ENCODE measurements around the gene RORB.

GRCh38 chr9:74696520-74696919 is 199.4 kb downstream of the RORB start:
- no peak for TF ChIP-seq EMX1 (CRISPR knock-in tag; IDR thresholded peaks at IDR 0.05)
- TF ChIP-seq, protein P1, sequence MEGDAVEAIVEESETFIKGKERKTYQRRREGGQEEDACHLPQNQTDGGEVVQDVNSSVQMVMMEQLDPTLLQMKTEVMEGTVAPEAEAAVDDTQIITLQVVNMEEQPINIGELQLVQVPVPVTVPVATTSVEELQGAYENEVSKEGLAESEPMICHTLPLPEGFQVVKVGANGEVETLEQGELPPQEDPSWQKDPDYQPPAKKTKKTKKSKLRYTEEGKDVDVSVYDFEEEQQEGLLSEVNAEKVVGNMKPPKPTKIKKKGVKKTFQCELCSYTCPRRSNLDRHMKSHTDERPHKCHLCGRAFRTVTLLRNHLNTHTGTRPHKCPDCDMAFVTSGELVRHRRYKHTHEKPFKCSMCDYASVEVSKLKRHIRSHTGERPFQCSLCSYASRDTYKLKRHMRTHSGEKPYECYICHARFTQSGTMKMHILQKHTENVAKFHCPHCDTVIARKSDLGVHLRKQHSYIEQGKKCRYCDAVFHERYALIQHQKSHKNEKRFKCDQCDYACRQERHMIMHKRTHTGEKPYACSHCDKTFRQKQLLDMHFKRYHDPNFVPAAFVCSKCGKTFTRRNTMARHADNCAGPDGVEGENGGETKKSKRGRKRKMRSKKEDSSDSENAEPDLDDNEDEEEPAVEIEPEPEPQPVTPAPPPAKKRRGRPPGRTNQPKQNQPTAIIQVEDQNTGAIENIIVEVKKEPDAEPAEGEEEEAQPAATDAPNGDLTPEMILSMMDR (IDR thresholded peaks at IDR 0.05) = no peak
- TF ChIP-seq ATF1 (CRISPR knock-in tag; IDR thresholded peaks at IDR 0.05) = no peak
- TF ChIP-seq, protein P2, sequence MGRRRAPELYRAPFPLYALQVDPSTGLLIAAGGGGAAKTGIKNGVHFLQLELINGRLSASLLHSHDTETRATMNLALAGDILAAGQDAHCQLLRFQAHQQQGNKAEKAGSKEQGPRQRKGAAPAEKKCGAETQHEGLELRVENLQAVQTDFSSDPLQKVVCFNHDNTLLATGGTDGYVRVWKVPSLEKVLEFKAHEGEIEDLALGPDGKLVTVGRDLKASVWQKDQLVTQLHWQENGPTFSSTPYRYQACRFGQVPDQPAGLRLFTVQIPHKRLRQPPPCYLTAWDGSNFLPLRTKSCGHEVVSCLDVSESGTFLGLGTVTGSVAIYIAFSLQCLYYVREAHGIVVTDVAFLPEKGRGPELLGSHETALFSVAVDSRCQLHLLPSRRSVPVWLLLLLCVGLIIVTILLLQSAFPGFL (CRISPR knock-in tag; IDR thresholded peaks at IDR 0.05; ENCODE audit: borderline replicate concordance) = no peak
- no peak for TF ChIP-seq ZNF396 (CRISPR knock-in tag; IDR thresholded peaks at IDR 0.05; ENCODE audit: borderline replicate concordance)
- TF ChIP-seq, protein P3, sequence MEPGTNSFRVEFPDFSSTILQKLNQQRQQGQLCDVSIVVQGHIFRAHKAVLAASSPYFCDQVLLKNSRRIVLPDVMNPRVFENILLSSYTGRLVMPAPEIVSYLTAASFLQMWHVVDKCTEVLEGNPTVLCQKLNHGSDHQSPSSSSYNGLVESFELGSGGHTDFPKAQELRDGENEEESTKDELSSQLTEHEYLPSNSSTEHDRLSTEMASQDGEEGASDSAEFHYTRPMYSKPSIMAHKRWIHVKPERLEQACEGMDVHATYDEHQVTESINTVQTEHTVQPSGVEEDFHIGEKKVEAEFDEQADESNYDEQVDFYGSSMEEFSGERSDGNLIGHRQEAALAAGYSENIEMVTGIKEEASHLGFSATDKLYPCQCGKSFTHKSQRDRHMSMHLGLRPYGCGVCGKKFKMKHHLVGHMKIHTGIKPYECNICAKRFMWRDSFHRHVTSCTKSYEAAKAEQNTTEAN (CRISPR knock-in tag; IDR thresholded peaks at IDR 0.05) = no peak
- no peak for TF ChIP-seq SP1 (CRISPR knock-in tag; conservative IDR thresholded peaks at IDR 0.05)
- no peak for TF ChIP-seq ZNF263 (CRISPR knock-in tag; IDR thresholded peaks at IDR 0.05; ENCODE audit: low read depth)
- TF ChIP-seq KAT7 (CRISPR knock-in tag; IDR thresholded peaks at IDR 0.05; ENCODE audit: borderline replicate concordance) = no peak
- TF ChIP-seq ZNF416 (CRISPR knock-in tag; IDR thresholded peaks at IDR 0.05) = no peak
- TF ChIP-seq NR2C2 (CRISPR knock-in tag; IDR thresholded peaks at IDR 0.05) = no peak
- TF ChIP-seq CBFB (CRISPR knock-in tag; IDR thresholded peaks at IDR 0.05; ENCODE audit: low read depth) = no peak
- TF ChIP-seq, protein P4, sequence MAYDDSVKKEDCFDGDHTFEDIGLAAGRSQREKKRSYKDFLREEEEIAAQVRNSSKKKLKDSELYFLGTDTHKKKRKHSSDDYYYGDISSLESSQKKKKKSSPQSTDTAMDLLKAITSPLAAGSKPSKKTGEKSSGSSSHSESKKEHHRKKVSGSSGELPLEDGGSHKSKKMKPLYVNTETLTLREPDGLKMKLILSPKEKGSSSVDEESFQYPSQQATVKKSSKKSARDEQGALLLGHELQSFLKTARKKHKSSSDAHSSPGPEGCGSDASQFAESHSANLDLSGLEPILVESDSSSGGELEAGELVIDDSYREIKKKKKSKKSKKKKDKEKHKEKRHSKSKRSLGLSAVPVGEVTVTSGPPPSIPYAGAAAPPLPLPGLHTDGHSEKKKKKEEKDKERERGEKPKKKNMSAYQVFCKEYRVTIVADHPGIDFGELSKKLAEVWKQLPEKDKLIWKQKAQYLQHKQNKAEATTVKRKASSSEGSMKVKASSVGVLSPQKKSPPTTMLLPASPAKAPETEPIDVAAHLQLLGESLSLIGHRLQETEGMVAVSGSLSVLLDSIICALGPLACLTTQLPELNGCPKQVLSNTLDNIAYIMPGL (CRISPR knock-in tag; IDR thresholded peaks at IDR 0.05) = no peak
